Cerebellar cortex (tissue), 1 donor: Measurements from ENCODE around the gene AKR1C3.
"Not testable (repeated sequence)": the region's sequence is repeated elsewhere in the genome, so short reads cannot be mapped to it uniquely, and the experiment has no call there.

ENCODE experiments used
- DNase-seq: peaks from one replicate; pipeline ENCODE4 v3.0.0-alpha.2; 2015; ENCODE audit warnings: low spot score

Gene AKR1C3

DNA sequence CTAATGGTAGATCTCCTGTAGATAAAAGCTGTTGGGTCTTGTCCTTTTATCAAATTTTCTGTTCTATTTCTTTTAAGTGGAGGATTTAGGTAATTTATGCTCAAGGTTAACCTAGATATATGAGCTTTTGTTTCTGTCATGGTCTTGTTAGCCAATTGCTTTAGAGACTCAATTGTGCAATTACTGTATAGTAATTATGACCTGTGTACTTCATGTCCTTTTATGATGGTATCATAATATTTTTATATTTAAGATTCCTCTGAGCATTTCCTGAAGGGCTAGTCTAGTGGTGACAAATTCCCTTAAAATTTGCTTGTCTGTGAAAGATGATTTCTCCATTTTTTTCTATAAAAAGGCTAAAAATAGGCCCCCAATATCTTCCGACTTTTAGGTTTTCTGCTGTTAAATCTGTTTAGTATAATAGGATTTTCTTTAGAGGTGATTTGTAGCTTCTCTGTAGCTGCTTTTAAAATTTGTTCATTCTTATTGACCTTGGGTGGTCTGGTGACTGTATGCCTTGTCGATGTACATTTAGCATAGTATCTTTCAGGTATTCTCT, 5.4 kb upstream of the AKR1C3 start:
- DNase-seq = no peak

- DNase-seq = no peak
These were observed 4.3 kb upstream of the AKR1C3 start for GRCh38 chr10:5089865-5090264.

- DNase-seq = no peak
These were observed 3.7 kb upstream of the AKR1C3 start for GRCh38 chr10:5090551-5090950.

DNA sequence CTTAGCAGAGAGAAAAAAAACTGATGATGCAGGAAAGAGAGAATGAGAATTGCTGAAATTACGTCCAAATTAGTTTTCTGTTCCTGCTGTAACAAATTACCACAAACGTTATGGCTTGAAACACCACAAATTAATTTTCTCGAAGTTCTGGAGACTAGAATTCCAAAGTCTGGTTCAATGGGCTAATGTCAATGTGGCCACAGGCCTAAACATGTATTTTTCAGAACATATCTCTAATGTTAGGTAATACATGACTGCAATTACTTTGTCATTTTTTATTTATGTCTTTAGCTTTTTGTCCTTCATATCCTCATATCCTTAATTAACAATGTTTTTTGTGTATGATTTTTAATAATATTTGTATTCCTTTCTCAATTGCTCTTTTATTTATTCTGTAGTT, 3.0 kb upstream of the AKR1C3 start:
- DNase-seq = no peak

DNA sequence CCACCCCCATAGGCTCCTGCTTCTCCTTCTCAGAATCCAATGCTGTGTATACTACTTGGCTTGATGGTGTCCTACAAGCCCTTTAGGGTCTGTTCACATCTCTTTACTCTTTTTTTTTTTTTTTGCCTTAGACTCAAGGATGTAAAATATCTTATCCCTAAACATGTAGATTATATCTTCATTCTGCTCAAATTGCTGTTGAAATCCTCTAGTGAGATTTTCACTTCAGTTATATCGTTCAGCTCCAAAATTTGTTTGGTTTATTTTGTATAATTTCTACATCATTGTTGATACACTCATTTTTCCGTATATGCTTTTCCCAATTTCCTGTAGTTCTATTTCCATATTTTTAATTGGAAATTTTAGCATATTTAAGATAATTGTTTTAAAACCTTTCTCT, 1.8 kb upstream of the AKR1C3 start:
- DNase-seq = no peak

DNA sequence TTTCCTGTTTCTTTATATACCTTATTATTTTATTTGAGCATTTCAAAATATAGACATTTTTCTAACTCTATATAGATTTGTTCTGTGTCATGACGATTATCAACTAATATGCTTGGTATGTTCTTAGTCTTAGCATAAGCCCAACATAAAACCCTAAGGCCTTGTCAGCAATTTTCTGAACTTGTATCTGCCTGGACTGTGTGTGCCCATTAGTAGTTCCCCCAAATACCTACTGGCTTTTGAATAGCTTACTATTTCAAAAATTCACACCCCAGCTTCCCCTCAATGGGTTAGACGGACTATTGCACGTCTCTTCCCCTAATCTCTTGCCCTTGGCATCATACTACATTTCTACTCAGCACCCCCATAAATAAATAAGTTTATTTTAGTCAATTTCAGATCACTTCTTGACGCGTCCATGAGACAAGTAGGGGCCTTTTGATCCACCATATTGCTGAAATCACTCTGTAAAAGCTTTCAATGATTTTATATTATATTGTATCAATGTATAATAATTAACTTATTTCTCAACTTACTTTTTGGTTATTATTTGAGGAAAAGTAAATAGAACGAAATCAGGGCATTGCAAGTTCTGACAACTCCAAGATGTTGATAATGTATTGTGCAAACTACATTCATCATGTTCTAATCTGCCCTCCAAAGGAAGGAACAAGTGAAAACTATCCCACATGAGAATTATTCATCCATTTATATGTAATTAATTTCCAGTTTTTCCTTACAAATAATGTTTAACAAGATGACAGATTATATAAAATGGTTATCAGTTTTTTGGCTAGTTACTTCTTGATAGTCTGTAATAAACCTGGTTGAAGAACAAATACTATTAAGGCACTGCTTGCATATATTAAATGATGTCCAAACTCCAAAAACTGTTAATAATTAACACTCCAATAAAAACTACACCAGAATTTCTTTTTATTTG, 1.1 kb upstream of the AKR1C3 start:
- DNase-seq = no peak

DNA sequence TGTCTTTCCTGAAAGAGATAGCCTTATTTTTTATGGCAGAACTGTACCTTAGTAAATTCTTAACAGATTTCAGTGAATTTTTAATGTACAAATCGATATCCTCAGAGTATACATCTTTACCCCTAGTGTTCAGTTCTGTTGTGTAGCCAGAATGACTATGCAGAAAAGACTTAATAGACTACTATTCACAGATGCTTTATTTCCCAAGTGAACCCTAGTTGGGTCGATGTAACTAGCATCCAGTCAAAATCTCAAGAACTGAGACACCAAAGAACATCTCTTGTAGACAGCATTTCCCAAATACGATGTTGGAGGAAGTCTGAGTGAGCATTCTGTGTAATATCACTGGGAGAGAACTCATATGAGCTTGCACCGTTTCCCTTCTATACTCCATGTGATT, 1.5 kb downstream of the AKR1C3 start:
- DNase-seq = no peak

- DNase-seq = no peak
These were observed 1.9 kb downstream of the AKR1C3 start for GRCh38 chr10:5096108-5096507.

DNA sequence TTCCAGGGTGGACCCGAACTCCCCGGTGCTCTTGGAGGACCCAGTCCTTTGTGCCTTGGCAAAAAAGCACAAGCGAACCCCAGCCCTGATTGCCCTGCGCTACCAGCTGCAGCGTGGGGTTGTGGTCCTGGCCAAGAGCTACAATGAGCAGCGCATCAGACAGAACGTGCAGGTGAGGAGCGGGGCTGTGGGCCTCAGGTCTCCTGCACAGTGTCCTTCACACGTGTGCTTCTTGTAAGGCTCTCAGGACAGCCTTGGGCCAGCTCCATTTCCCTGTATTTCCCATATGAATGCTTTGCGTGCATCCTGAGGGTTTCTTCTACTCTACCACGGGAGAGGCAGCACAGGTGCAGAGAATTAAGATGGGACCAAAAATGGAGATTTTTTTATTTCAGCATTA, 8.3 kb downstream of the AKR1C3 start:
- DNase-seq = not testable (repeated sequence)

- no peak for DNase-seq
These were observed 9.3 kb downstream of the AKR1C3 start for GRCh38 chr10:5103481-5103880.

DNA sequence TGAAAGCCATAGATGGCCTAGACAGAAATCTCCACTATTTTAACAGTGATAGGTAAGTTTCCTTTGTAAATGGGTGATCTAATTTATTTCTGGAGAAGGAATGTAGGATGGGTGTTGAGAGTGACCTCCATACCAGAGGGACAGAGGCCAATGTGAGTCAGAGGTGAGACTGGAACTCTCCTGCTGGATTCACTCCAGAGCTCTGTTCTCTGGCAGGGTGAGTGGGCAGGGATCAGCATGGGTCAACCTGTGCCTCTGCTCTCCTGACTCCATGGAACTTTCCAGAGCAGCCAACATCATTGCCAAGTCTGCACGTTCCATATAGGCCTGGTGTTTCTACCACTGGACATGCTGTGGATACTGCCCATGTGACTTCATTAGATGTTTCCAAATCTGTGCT, 11.4 kb downstream of the AKR1C3 start:
- DNase-seq = no peak

DNA sequence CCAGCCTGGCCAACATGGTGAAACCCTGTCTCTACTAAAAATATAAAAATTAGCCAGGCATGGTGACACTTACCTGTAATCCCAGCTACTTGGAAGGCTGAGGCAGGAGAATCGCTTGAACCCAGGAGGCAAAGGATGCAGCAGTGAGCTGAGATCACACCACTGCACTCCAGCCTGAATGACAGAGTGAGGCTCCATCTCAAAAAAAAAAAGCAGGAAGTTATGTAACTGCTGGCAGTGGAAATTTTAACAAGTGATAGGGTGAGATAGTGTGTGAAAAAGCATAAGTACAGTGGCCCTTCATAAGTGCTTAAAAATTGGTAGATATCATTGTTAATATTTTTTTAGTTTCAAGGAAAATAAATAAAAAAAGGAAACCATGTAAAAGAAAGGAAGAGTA, 12.3 kb downstream of the AKR1C3 start:
- DNase-seq = no peak

DNA sequence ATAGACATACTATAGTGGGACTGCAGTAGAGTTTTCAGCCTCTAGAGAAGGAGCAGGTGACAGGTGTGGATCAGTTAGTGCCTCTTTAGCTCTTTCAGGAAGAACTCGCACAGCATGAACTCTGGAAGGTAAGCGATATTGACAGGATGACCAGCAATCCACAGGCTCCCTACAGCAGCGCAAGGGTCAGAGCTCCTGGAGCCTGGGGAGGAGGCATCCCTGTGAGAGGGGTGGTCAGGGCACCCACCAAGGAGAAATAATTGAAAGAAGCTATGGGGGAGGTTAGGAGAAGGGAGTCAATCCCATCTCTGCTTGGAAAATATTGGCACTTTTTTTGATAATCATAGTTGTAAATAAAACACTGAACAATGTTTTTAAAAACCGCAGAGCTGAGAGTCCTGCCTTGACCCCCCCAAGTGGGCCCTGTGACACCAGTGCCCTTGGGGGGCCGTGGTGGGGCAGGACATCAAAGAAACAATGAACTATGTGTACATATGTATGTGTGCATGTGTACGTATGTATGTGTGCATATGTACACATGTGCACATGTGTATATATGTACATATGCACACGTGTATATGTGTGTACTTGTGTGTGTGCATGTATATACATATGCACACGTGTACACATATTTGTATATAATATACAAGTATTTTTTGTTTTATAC, 13.8 kb downstream of the AKR1C3 start:
- DNase-seq = no peak

- no peak for DNase-seq
These were observed 14.6 kb downstream of the AKR1C3 start for GRCh38 chr10:5108658-5109416.

DNA sequence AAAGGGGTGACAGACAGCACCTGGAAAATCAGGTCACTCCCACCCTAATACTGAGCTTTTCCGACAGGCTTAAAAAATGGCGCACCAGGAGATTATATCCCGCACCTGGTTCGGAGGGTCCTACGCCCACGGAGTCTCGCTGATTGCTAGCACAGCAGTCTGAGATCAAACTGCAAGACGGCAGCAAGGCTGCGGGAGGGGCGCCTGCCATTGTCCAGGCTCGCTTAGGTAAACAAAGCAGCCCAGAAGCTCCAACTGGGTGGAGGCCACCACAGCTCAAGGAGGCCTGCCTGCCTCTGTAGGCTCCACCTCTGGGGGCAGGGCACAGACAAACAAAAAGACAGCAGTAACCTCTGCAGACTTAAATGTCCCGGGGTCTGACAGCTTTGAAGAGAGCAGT, 15.6 kb downstream of the AKR1C3 start:
- not testable (repeated sequence) for DNase-seq

GRCh38 chr10:5116621-5117020, 22.4 kb downstream of the AKR1C3 start:
- no peak for DNase-seq

DNA sequence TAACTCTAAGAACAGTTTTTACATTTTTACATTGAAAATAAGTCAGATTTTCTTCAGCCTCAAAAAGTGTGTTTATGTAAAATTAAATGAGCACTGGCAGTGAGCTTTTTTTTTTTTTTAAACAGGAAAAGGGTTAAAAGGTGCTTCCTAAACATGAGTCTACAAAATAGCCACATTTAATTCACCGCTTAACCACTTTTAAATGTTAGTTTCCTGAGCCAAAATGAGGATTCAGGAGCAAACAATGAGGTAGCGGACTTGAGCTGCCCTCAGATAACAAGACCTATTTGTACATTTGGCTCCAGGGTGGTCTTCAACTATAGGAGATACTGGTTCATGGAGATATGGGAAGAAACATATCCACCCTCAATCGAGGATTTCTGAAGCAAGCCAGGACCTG, 22.8 kb downstream of the AKR1C3 start:
- no peak for DNase-seq

DNA sequence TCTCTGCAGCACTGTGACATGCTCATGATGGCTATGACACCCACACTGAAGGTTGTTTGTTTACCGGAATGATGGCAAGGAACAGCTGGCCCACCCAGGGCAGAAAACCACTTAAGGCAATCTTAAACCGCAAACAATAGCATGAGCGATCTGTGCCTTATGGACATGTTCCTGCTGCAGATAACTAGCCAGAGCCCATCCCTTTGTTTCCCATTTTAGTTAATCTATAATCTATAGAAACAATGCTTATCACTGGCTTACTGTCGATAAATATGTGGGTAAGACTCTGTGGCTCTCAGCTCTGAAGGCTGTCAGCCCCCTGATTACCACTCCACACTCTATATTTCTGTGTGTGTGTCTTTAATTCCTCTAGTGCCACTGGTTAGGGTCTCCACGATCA, 25.8 kb downstream of the AKR1C3 start:
- DNase-seq = not testable (repeated sequence)

GRCh38 chr10:5123886-5124285, 29.7 kb downstream of the AKR1C3 start:
- DNase-seq = no peak

DNA sequence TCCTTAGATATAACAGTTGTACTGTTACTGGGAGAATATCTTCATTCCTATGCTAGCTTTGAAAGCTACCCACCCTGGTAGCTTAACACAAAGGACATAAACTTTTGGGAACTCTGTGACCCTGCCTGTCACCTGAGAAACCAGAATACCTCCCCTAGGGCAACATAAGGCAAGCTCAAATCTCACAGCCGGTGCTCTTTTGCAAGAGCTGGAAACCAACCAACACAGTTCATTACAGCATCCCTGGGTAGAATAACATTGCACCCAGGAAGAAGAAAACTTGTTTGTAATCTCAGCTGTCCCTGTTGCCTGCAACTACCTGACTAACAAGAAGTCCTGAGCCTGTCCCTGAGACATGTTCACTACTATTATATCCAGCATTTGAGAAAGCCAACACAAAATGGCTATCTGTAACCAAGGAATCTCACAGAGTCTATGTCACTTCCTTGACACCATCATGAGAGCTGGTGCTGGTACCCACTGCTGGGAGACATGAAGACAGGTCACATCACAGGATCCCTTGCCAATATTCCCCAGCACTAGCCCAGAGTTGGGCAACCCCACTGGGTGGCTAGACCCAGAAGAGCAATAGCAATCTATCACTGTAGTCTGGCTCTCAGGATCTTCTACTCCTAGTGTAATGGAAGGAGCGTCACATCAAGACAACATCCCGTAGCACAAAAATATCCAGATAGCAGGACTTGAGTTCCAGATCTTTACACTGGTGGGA, 31.3 kb downstream of the AKR1C3 start:
- no peak for DNase-seq

GRCh38 chr10:5135581-5135980, 41.4 kb downstream of the AKR1C3 start:
- DNase-seq = no peak
